Endodermal cell (in vitro differentiated cells): ENCODE data around the gene PADI1. TPM values are rescaled to one million over a fixed set of nuclear protein-coding genes. Genes with fewer than 3 reads are reported as not detected.

Source experiments
- DNase-seq: peaks from one replicate; pipeline ENCODE4 v3.0.0-alpha.2; 2017
- H3K27ac ChIP-seq: 2 replicates; pipeline ENCODE4 v1.5.1; 2013; ENCODE audit warnings: mild to moderate bottlenecking, low read depth, low read length, moderate library complexity
- H3K27me3 ChIP-seq: 2 replicates; pipeline ENCODE4 v1.6.1; 2013; ENCODE audit warnings: mild to moderate bottlenecking, low read length, moderate library complexity; ENCODE audit not compliant: insufficient read depth, control insufficient read depth, poor library complexity, severe bottlenecking
- H3K36me3 ChIP-seq: 2 replicates; pipeline ENCODE4 v1.7.0; 2013; ENCODE audit warnings: mild to moderate bottlenecking, low read length, moderate library complexity; ENCODE audit not compliant: control insufficient read depth, insufficient read depth
- H3K4me1 ChIP-seq: one replicate; pipeline ENCODE4 v1.7.0; 2013; ENCODE audit warnings: low read length; ENCODE audit not compliant: control insufficient read depth, insufficient read depth
- H3K4me3 ChIP-seq: 2 replicates; pipeline ENCODE4 v1.5.1; 2013; ENCODE audit warnings: mild to moderate bottlenecking, low read length, moderate library complexity
- H3K9ac ChIP-seq: 2 replicates; pipeline ENCODE4 v1.6.1; 2013; ENCODE audit warnings: mild to moderate bottlenecking, low read length, moderate library complexity; ENCODE audit not compliant: poor library complexity, severe bottlenecking; ENCODE audit errors: extremely low read depth
- H3K9me3 ChIP-seq: 2 replicates; pipeline ENCODE4 v1.6.1; 2013; ENCODE audit warnings: mild to moderate bottlenecking, low read length, moderate library complexity; ENCODE audit not compliant: control insufficient read depth
- H3K27ac Mint-ChIP-seq: 2 replicates; pipeline ENCODE4 v1.8.0; 2020; ENCODE audit warnings: mixed read lengths
- H3K27me3 Mint-ChIP-seq: 2 replicates; pipeline ENCODE4 v1.8.0; 2021; ENCODE audit warnings: mild to moderate bottlenecking, mixed read lengths; ENCODE audit not compliant: insufficient read depth
- H3K36me3 Mint-ChIP-seq: 2 replicates; pipeline ENCODE4 v1.8.0; 2020; ENCODE audit warnings: low read depth, mixed read lengths
- H3K4me1 Mint-ChIP-seq: 2 replicates; pipeline ENCODE4 v1.8.0; 2020; ENCODE audit warnings: mixed read lengths
- H3K4me3 Mint-ChIP-seq: 2 replicates; pipeline ENCODE4 v1.8.0; 2020; ENCODE audit warnings: mild to moderate bottlenecking, moderate library complexity, mixed read lengths
- H3K9me3 Mint-ChIP-seq: 2 replicates; pipeline ENCODE4 v1.8.0; 2020; ENCODE audit warnings: mild to moderate bottlenecking, mixed read lengths
- WGBS, 2 experiments: methylation state at CpG; one replicate each; pipeline versions ENCODE4 v1.1.5 to v1.1.7; 2013; ENCODE audit warnings: missing lambda C conversion rate in 2 of 2, mixed read lengths in 1 of 2; ENCODE audit not compliant: insufficient coverage in 1 of 2, insufficient read length in 1 of 2; 5-methylcytosine and 5-hydroxymethylcytosine counted together
- total RNA-seq, 2 donors: library from RNA; stranded (reverse); fragmentation: NEBNext Ultra II Directional in 1 of 2; extraction: Animal tissue kit (Norgen Biotek cat#: 25700) in 1 of 2; gene quantifications; 2 replicates in 1 of 2; 3 replicates in 1 of 2; pipeline ENCODE4 v1.2.1, GENCODE V29; 2021
- TF ChIP-seq, protein P1 (sequence below): fragments of 200-600 bp; sonication (generic); conservative IDR thresholded peaks from 2 replicates; pipeline ENCODE4 v1.5.0; 2021; ENCODE audit warnings: antibody characterized with exemption, mild to moderate bottlenecking

PADI1 gene
- total RNA-seq, 2 donors from 2014 or later: 0.13 TPM; not detected in 1

DNA sequence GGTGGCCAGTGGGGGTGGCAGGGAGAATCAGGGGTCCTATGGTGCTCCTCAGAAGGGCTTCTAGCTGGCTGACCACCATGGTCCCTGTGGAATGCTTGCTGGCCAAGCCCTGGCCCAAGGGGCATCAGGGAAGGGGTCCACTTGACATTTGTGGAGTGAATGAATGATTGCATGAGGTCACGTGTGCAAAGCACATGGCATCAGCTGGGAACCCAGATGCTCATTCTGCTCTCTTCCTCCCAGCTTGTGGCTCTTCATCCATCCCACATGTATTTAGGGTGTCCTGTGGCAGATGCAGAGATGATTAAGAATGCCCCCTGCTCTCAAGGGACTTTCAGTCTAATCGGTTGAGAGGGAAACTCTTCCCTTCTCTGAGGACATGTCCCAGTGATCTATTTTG is 76.0 kb downstream of the PADI1 start:
- H3K36me3 ChIP-seq: no peaks in the 10 kb centered on the region
- no peak overlapping the region for H3K9ac ChIP-seq
- no peak overlapping the region for H3K4me3 ChIP-seq
- Mint-ChIP-seq H3K27me3 (no peaks in the 10 kb centered on the region), H3K27ac (no peak overlapping the region), H3K36me3 (no peaks in the 10 kb centered on the region), H3K4me1 (no peaks in the 10 kb centered on the region), H3K4me3 (no peak overlapping the region), H3K9me3 (no peaks in the 10 kb centered on the region)
- no peaks in the 10 kb centered on the region for H3K4me1 ChIP-seq
- TF ChIP-seq, protein P1, sequence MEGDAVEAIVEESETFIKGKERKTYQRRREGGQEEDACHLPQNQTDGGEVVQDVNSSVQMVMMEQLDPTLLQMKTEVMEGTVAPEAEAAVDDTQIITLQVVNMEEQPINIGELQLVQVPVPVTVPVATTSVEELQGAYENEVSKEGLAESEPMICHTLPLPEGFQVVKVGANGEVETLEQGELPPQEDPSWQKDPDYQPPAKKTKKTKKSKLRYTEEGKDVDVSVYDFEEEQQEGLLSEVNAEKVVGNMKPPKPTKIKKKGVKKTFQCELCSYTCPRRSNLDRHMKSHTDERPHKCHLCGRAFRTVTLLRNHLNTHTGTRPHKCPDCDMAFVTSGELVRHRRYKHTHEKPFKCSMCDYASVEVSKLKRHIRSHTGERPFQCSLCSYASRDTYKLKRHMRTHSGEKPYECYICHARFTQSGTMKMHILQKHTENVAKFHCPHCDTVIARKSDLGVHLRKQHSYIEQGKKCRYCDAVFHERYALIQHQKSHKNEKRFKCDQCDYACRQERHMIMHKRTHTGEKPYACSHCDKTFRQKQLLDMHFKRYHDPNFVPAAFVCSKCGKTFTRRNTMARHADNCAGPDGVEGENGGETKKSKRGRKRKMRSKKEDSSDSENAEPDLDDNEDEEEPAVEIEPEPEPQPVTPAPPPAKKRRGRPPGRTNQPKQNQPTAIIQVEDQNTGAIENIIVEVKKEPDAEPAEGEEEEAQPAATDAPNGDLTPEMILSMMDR: no peak
- WGBS, 2 experiments: 90 to 95% methylated on average over 2 of the region's 2 CpGs
- H3K27me3 ChIP-seq: no peaks in the 10 kb centered on the region
- no peaks in the 10 kb centered on the region for H3K9me3 ChIP-seq
- no peak overlapping the region for H3K27ac ChIP-seq
- no peak for DNase-seq

DNA sequence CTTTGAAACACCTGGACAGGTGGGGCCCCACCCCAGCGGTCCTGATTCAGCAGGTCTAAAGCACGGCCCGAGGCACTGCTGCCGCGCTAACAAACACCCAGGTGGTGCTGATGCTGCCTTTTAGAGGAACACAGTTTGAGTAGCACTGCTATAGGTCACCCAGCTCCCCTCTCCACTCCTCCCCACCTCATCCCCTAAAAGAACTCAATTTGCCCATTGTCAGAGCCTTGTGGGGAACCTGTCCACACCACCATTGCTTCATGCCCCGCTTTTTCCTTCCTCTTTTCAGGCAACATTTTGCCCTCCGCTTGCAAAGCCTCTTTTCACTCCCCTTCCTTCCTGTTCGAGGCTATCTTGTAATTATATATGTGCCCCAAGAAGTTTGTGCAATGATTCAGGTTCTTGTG is 76.8 kb downstream of the PADI1 start:
- H3K4me1 Mint-ChIP-seq: no peaks in the 10 kb centered on the region
- TF ChIP-seq, protein P1: no peak
- Histone ChIP-seq H3K9me3 (no peaks in the 10 kb centered on the region), H3K27me3 (no peaks in the 10 kb centered on the region), H3K36me3 (no peaks in the 10 kb centered on the region), H3K4me3 (no peak overlapping the region), H3K4me1 (no peaks in the 10 kb centered on the region), H3K9ac (no peak overlapping the region), H3K27ac (no peak overlapping the region)
- H3K27me3 Mint-ChIP-seq: no peaks in the 10 kb centered on the region
- no peak overlapping the region for H3K27ac Mint-ChIP-seq
- no peak for DNase-seq
- no peaks in the 10 kb centered on the region for H3K9me3 Mint-ChIP-seq
- no peak overlapping the region for H3K4me3 Mint-ChIP-seq
- no peaks in the 10 kb centered on the region for H3K36me3 Mint-ChIP-seq
- 85 to 100% methylated on average over 5 to 8 of the region's 8 CpGs for WGBS, 2 experiments

DNA sequence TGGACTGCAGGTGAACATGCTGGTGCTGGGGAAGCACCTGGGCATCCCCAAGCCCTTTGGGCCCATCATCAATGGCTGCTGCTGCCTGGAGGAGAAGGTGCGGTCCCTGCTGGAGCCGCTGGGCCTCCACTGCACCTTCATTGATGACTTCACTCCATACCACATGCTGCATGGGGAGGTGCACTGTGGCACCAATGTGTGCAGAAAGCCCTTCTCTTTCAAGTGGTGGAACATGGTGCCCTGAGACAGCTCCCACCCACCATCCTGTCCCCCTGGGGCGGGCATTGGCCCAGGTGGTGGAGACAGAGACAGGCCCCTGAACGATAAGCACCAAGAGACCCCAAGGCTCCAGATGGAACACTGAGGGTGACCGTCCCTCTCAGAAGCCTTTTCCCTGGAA is 77.9 kb downstream of the PADI1 start:
- H3K27me3 Mint-ChIP-seq: no peaks in the 10 kb centered on the region
- no peaks in the 10 kb centered on the region for H3K27me3 ChIP-seq

More for the DNA sequence above, 77.9 kb downstream of the PADI1 start:
- no peak overlapping the region for H3K27ac ChIP-seq
- H3K4me1 ChIP-seq: no peaks in the 10 kb centered on the region
- Mint-ChIP-seq H3K27ac (no peak overlapping the region), H3K4me3 (no peak overlapping the region), H3K4me1 (no peaks in the 10 kb centered on the region), H3K9me3 (no peaks in the 10 kb centered on the region), H3K36me3 (no peaks in the 10 kb centered on the region)
- WGBS, 2 experiments: 87 to 94% methylated on average over 2 to 5 of the region's 5 CpGs
- H3K4me3 ChIP-seq: no peak overlapping the region
- no peak for DNase-seq
- no peaks in the 10 kb centered on the region for H3K36me3 ChIP-seq
- TF ChIP-seq, protein P1: no peak
- H3K9ac ChIP-seq: no peak overlapping the region
- no peaks in the 10 kb centered on the region for H3K9me3 ChIP-seq
